Stomach (tissue), 9 donors: ENCODE measurements around the gene PACS2. TPM values are rescaled to one million over a fixed set of nuclear protein-coding genes. Genes with fewer than 3 reads are reported as not detected.
"Not testable (repeated sequence)": the region's sequence is repeated elsewhere in the genome, so short reads cannot be mapped to it uniquely, and the experiment has no call there.

ENCODE experiments used
- DNase-seq, 2 donors: peaks; one replicate each; pipeline versions ENCODE4 v3.0.0 to v3.0.0-alpha.2; 2013 to 2019
- H3K27ac ChIP-seq, 5 donors: fragments of 200-600 bp in 4 of 5; sonication (generic) in 4 of 5; one replicate each; pipeline ENCODE4 v1.5.1; 2013 to 2019; ENCODE audit warnings: mild to moderate bottlenecking in 1 of 5, moderate library complexity in 1 of 5
- H3K27me3 ChIP-seq, 3 donors: fragments of 200-600 bp; sonication (generic); one replicate each; pipeline ENCODE4 v1.5.1; 2017 to 2019; ENCODE audit warnings: mixed run types in 1 of 3
- H3K36me3 ChIP-seq, 4 donors: fragments of 200-600 bp; sonication (generic); 1 replicate in 3 of 4; 2 replicates in 1 of 4; pipeline ENCODE4 v1.5.1; 2016 to 2019
- H3K4me1 ChIP-seq, 4 donors: fragments of 200-600 bp; sonication (generic); one replicate each; pipeline ENCODE4 v1.5.1; 2016 to 2019
- H3K4me3 ChIP-seq, 4 donors: fragments of 200-600 bp; sonication (generic) in 3 of 4; one replicate each; pipeline ENCODE4 v1.5.1; 2016 to 2019; ENCODE audit warnings: mild to moderate bottlenecking in 1 of 4
- H3K9me3 ChIP-seq, 4 donors: fragments of 200-600 bp; sonication (generic); one replicate each; pipeline ENCODE4 v1.5.1; 2016 to 2019
- EP300 ChIP-seq: sonication (generic); formaldehyde crosslinking; IDR thresholded peaks from one replicate; pipeline ENCODE4 v1.6.1; 2017; ENCODE audit warnings: antibody characterized with exemption
- POLR2A ChIP-seq, 4 donors: fragments of 450-650 bp; IDR thresholded peaks; one replicate each; pipeline ENCODE4 v1.6.1; 2016; ENCODE audit warnings: antibody characterized with exemption in 4 of 4, control low read depth in 2 of 4, mild to moderate bottlenecking in 1 of 4, moderate library complexity in 1 of 4
- POLR2AphosphoS5 ChIP-seq, 3 donors: sonication (generic); formaldehyde crosslinking; IDR thresholded peaks; one replicate each; pipeline ENCODE4 v1.6.1; 2016; ENCODE audit warnings: antibody characterized with exemption in 3 of 3
- WGBS, 5 donors: extraction: QIAGEN DNeasy Blood & Tissue Kit in 3 of 5; methylation state at CpG; one replicate each; pipeline versions ENCODE4 v1.1.5 to v1.1.7; 2013 to 2018; 5-methylcytosine and 5-hydroxymethylcytosine counted together
- intact Hi-C: fragments of 100-400 bp; cut with DNase I; formaldehyde crosslinking; loops from one replicate; pipeline ENCODE4 v1.15.1; 2023; ENCODE audit warnings: low total_unique reads
- polyA plus RNA-seq, 3 donors: library from polyadenylated mRNA; stranded (reverse); fragments of 200-250 nt; gene quantifications; one replicate each; pipeline ENCODE4 v1.2.3, GENCODE V29; 2013
- total RNA-seq, 5 donors: library from RNA; depleted of rRNA; stranded (reverse); fragments of >200 nt; gene quantifications; one replicate each; pipeline versions ENCODE4 v1.1.0 to v1.2.3, GENCODE V29; 2014 to 2016
- TF ChIP-seq, protein P1 (sequence below), 7 experiments: fragments of 450-650 bp in 4 of 7; fragments of 200-600 bp in 3 of 7; sonication (generic) in 3 of 7; IDR thresholded peaks; one replicate each; pipeline ENCODE4 v1.5.1; 2016 to 2019; ENCODE audit warnings: antibody characterized with exemption in 7 of 7, control low read depth in 2 of 7, mild to moderate bottlenecking in 1 of 7
- donor health status: healthy with polysubstance abuse.
- donor health status: Bipolar disorder and iron deficiency.
- donor health status: healthy.

PACS2 gene
- total and polyA plus RNA-seq, 8 donors: 23.4 to 209 (median 48.8) TPM

- TF ChIP-seq EP300 (no peak), POLR2AphosphoS5 (IDR thresholded peaks at IDR 0.05) (no peak), POLR2A (IDR thresholded peaks at IDR 0.05) (no peak)
- TF ChIP-seq, protein P1, sequence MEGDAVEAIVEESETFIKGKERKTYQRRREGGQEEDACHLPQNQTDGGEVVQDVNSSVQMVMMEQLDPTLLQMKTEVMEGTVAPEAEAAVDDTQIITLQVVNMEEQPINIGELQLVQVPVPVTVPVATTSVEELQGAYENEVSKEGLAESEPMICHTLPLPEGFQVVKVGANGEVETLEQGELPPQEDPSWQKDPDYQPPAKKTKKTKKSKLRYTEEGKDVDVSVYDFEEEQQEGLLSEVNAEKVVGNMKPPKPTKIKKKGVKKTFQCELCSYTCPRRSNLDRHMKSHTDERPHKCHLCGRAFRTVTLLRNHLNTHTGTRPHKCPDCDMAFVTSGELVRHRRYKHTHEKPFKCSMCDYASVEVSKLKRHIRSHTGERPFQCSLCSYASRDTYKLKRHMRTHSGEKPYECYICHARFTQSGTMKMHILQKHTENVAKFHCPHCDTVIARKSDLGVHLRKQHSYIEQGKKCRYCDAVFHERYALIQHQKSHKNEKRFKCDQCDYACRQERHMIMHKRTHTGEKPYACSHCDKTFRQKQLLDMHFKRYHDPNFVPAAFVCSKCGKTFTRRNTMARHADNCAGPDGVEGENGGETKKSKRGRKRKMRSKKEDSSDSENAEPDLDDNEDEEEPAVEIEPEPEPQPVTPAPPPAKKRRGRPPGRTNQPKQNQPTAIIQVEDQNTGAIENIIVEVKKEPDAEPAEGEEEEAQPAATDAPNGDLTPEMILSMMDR (IDR thresholded peaks at IDR 0.05): no peak
- Histone ChIP-seq H3K4me3 (no peak overlapping the region), H3K27me3 (no peaks in the 10 kb centered on the region), H3K9me3 (no peaks in the 10 kb centered on the region), H3K36me3 (peaks cover 0 to 4% (median 3%) of the 10 kb centered on the region in 4 donors), H3K4me1 (peaks cover 7 to 84% (median 43%) of the 10 kb centered on the region in 4 donors), H3K27ac (no peak overlapping the region)
- intact Hi-C loops: no loop called here
- no peak for DNase-seq
- 71 to 82% (median 78%) methylated on average over 23 to 34 of the region's 34 CpGs for WGBS, 5 donors
These were observed 12.5 kb downstream of the PACS2 start for GRCh38 chr14:105326891-105327694.

DNA sequence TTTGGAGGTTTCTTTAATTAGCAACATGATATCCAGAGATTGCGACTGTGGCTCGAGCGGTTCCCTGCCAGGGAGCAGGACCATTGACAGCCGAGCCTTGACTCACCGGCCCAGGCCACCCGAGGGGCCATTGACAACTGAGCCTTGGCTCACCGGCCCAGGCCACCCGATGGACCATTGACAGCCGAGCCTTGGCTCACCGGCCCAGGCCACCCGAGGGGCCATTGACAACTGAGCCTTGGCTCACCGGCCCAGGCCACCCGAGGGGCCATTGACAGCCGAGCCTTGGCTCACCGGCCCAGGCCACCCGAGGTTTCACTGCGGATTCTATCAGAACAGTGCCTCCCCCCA lies 13.1 kb downstream of the PACS2 start:
- H3K9me3 ChIP-seq, DNase-seq, H3K27me3 ChIP-seq, H3K36me3 ChIP-seq, intact Hi-C loops, H3K4me3 ChIP-seq, H3K27ac ChIP-seq: not testable (repeated sequence)
- 83 to 90% (median 84%) methylated on average over 11 to 17 of the region's 17 CpGs for WGBS, 5 donors
- H3K4me1 ChIP-seq: peaks cover 7 to 85% (median 46%) of the 10 kb centered on the region in 4 donors

- Histone ChIP-seq H3K4me1 (peaks cover 9 to 87% (median 47%) of the 10 kb centered on the region in 4 donors), H3K4me3 (no peak overlapping the region), H3K36me3 (peaks cover 0 to 4% (median 1%) of the 10 kb centered on the region in 4 donors), H3K9me3 (no peaks in the 10 kb centered on the region), H3K27me3 (no peaks in the 10 kb centered on the region), H3K27ac (peak overlapping the region in 1 of 5 donors; percentile 4)
- intact Hi-C loops: no loop called here
- no peak for DNase-seq
- TF ChIP-seq, protein P1 (IDR thresholded peaks at IDR 0.05): no peak
- no peak for TF ChIP-seq EP300
- 71 to 79% (median 75%) methylated on average over 8 to 12 of the region's 12 CpGs for WGBS, 5 donors
These were observed 13.6 kb downstream of the PACS2 start for GRCh38 chr14:105328070-105328677.

GRCh38 chr14:105328678-105329390 lies 14.3 kb downstream of the PACS2 start:
- no peak overlapping the region for H3K4me3 ChIP-seq
- TF ChIP-seq, protein P1 (IDR thresholded peaks at IDR 0.05): no peak
- no peak for TF ChIP-seq POLR2A (IDR thresholded peaks at IDR 0.05)
- TF ChIP-seq EP300: no peak
- no peak for TF ChIP-seq POLR2AphosphoS5 (IDR thresholded peaks at IDR 0.05)
- intact Hi-C loops: no loop called here
- 72 to 81% (median 76%) methylated on average over 15 of the region's 15 CpGs for WGBS, 5 donors
- H3K27ac ChIP-seq: peak overlapping the region in 1 of 5 donors; percentile 4
- peaks cover 15 to 87% (median 50%) of the 10 kb centered on the region in 4 donors for H3K4me1 ChIP-seq
- DNase-seq: no peak
- no peaks in the 10 kb centered on the region for H3K27me3 ChIP-seq
- peaks cover 0 to 4% (median 0%) of the 10 kb centered on the region in 4 donors for H3K36me3 ChIP-seq
- H3K9me3 ChIP-seq: no peaks in the 10 kb centered on the region
